HepG2 (cell line): ENCODE data around the gene RTEL1. TPM values are rescaled to one million over a fixed set of nuclear protein-coding genes. Genes with fewer than 3 reads are reported as not detected.

ENCODE experiments used
- BRD4 ChIP-seq: sonication (generic); formaldehyde crosslinking; IDR thresholded peaks from 2 replicates; pipeline ENCODE4 v1.4.0; 2020; ENCODE audit warnings: missing genetic modification reagents
- DBP ChIP-seq: sonication (generic); formaldehyde crosslinking; IDR thresholded peaks from 2 replicates; pipeline ENCODE4 v1.4.0; 2020; ENCODE audit warnings: missing genetic modification reagents; ENCODE audit errors: not compliant biosample characterization
- HNF4G ChIP-seq, 2 experiments: sonication (generic) in 1 of 2; formaldehyde crosslinking in 1 of 2; IDR thresholded peaks; 2 replicates each; pipeline versions ENCODE4 v1.4.0 to v1.6.1; 2011 to 2020; ENCODE audit warnings: borderline replicate concordance in 2 of 2, low read depth in 2 of 2, mild to moderate bottlenecking in 2 of 2, low read length in 1 of 2, missing genetic modification reagents in 1 of 2, moderate library complexity in 1 of 2
- IKZF1 ChIP-seq: fragments of 450-650 bp; IDR thresholded peaks from 2 replicates; pipeline ENCODE4 v1.7.1; 2016
- MEF2D ChIP-seq: sonication (generic); formaldehyde crosslinking; IDR thresholded peaks from 2 replicates; pipeline ENCODE4 v1.5.1; 2020; ENCODE audit warnings: mild to moderate bottlenecking, missing genetic modification reagents
- NR2F2 ChIP-seq: IDR thresholded peaks from 2 replicates; pipeline ENCODE4 v1.6.1; 2012; ENCODE audit warnings: low read depth, inconsistent platforms, borderline replicate concordance
- SKI ChIP-seq: fragments of 450-650 bp; IDR thresholded peaks from one replicate; pipeline ENCODE4 v1.6.1; 2018; ENCODE audit warnings: mild to moderate bottlenecking; ENCODE audit not compliant: partially characterized antibody
- SOX13 ChIP-seq, 3 experiments: fragments of 450-650 bp in 1 of 3; sonication (generic) in 1 of 3; formaldehyde crosslinking in 1 of 3; IDR thresholded peaks in 2 of 3; conservative IDR thresholded peaks in 1 of 3; 2 replicates each; pipeline versions ENCODE4 v1.5.0 to v1.6.1; 2016 to 2020; ENCODE audit warnings: antibody characterized with exemption in 1 of 3, mild to moderate bottlenecking in 1 of 3, missing compliant biosample characterization in 1 of 3, missing genetic modification reagents in 1 of 3, moderate library complexity in 1 of 3
- TCF7 ChIP-seq: sonication (generic); IDR thresholded peaks from 2 replicates; pipeline ENCODE4 v1.6.1; 2016; ENCODE audit warnings: antibody characterized with exemption, low read depth
- TP53 ChIP-seq: sonication (generic); formaldehyde crosslinking; conservative IDR thresholded peaks from 2 replicates; pipeline ENCODE4 v1.4.0; 2020; ENCODE audit warnings: missing genetic modification reagents
- ZBTB4 ChIP-seq: sonication (generic); formaldehyde crosslinking; IDR thresholded peaks from 2 replicates; pipeline ENCODE4 v1.4.0; 2020; ENCODE audit warnings: missing genetic modification reagents, mild to moderate bottlenecking, borderline replicate concordance
- ZNF224 ChIP-seq: sonication (generic); formaldehyde crosslinking; IDR thresholded peaks from 2 replicates; pipeline ENCODE4 v1.5.0; 2020; ENCODE audit warnings: mild to moderate bottlenecking, missing genetic modification reagents
- ZNF329 ChIP-seq: sonication (generic); formaldehyde crosslinking; IDR thresholded peaks from 2 replicates; pipeline ENCODE4 v1.9.0; 2021; ENCODE audit warnings: low read depth, mild to moderate bottlenecking, missing genetic modification reagents
- ZNF335 ChIP-seq: sonication (generic); formaldehyde crosslinking; IDR thresholded peaks from 2 replicates; pipeline ENCODE4 v1.4.0; 2020; ENCODE audit warnings: missing genetic modification reagents
- ZNF382 ChIP-seq: sonication (generic); formaldehyde crosslinking; IDR thresholded peaks from 2 replicates; pipeline ENCODE4 v1.5.0; 2020; ENCODE audit warnings: missing genetic modification reagents, mild to moderate bottlenecking, borderline replicate concordance
- ZNF580 ChIP-seq: IDR thresholded peaks from 2 replicates; pipeline ENCODE4 v1.6.1; 2016; ENCODE audit warnings: low read depth, borderline replicate concordance
- polyA plus RNA-seq, 8 experiments: library from polyadenylated mRNA; depleted of rRNA in 3 of 8; stranded (reverse) in 7 of 8; unstranded in 1 of 8; fragments of >200 nt; fragmentation: Illumina TruSeq in 4 of 8; extraction: Trizol in 4 of 8; gene quantifications; 2 replicates each; pipeline versions ENCODE4 v1.2.1 to v1.2.3, GENCODE V29; 2011 to 2016; ENCODE audit warnings: low read depth in 4 of 8, missing spikeins in 1 of 8, mixed read lengths in 1 of 8; ENCODE audit not compliant: insufficient read depth in 1 of 8
- total RNA-seq, 5 experiments: library from RNA; depleted of rRNA; stranded (reverse); fragments of >200 nt; fragmentation: Illumina TruSeq; extraction: Trizol; gene quantifications; 2 replicates each; pipeline ENCODE4 v1.2.3, GENCODE V29; 2016; ENCODE audit warnings: low read depth in 1 of 5
- TF ChIP-seq, protein P1 (sequence below): sonication (generic); formaldehyde crosslinking; IDR thresholded peaks from 2 replicates; pipeline ENCODE4 v1.5.0; 2020; ENCODE audit warnings: missing genetic modification reagents, mild to moderate bottlenecking, borderline replicate concordance
- TF ChIP-seq, protein P2 (sequence below): sonication (generic); formaldehyde crosslinking; IDR thresholded peaks from 2 replicates; pipeline ENCODE4 v1.8.1; 2023; ENCODE audit warnings: missing genetic modification reagents, mild to moderate bottlenecking, borderline replicate concordance
- TF ChIP-seq, protein P3 (sequence below): sonication (generic); formaldehyde crosslinking; IDR thresholded peaks from 2 replicates; pipeline ENCODE4 v1.4.0; 2020; ENCODE audit warnings: missing genetic modification reagents

The RTEL1 gene
- total and polyA plus RNA-seq, 2 of the 13 experiments (the other 11 are each of a cell fraction or from before 2014, with no cell fraction given), result 21.8 to 36.4 TPM

GRCh38 chr20:63737945-63738686 is 80.0 kb downstream of the RTEL1 start (continued):
- TF ChIP-seq ZNF580 (CRISPR knock-in tag) (peak; percentile 80; the same call in 1 of the 2 replicates), BRD4 (peak; percentile 98), NR2F2 (peak; percentile 88; the same call in 1 of the 2 replicates), DBP (peak; percentile 85), ZNF224 (CRISPR knock-in tag) (peak; percentile 80; the same call in 1 of the 2 replicates), SOX13 (IDR thresholded peaks at IDR 0.05) (peak; percentile 33; the same call in 1 of the 2 replicates), SOX13 (CRISPR knock-in tag; conservative IDR thresholded peaks at IDR 0.05 in 1 of 2, IDR thresholded peaks at IDR 0.05 in 1 of 2) (peak in 1 of 2 experiments; percentile 69; a peak in 2 of 4 replicates), ZNF329 (CRISPR knock-in tag) (0 out of 2 replicates have a peak, but pooled peaks have one; percentile 84), HNF4G (IDR thresholded peaks at IDR 0.05; ENCODE audit: borderline replicate concordance, low read depth, low read length) (peak; percentile 96), HNF4G (CRISPR knock-in tag; IDR thresholded peaks at IDR 0.05; ENCODE audit: borderline replicate concordance, low read depth) (peak; percentile 93), ZNF335 (peak; percentile 83), TP53 (CRISPR knock-in tag) (0 out of 2 replicates have a peak, but pooled peaks have one; percentile 63), SKI (peak; percentile 38), TCF7 (no peak), ZNF382 (CRISPR knock-in tag) (no peak), MEF2D (CRISPR knock-in tag) (peak; percentile 87), IKZF1 (no peak), ZBTB4 (peak; percentile 69)
- TF ChIP-seq, protein P1, sequence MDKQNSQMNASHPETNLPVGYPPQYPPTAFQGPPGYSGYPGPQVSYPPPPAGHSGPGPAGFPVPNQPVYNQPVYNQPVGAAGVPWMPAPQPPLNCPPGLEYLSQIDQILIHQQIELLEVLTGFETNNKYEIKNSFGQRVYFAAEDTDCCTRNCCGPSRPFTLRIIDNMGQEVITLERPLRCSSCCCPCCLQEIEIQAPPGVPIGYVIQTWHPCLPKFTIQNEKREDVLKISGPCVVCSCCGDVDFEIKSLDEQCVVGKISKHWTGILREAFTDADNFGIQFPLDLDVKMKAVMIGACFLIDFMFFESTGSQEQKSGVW, result 0 out of 2 replicates have a peak, but pooled peaks have one; percentile 70
- TF ChIP-seq, protein P2, sequence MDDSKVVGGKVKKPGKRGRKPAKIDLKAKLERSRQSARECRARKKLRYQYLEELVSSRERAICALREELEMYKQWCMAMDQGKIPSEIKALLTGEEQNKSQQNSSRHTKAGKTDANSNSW (CRISPR knock-in tag), result peak; percentile 84; the same call in 1 of the 2 replicates
- TF ChIP-seq, protein P3, sequence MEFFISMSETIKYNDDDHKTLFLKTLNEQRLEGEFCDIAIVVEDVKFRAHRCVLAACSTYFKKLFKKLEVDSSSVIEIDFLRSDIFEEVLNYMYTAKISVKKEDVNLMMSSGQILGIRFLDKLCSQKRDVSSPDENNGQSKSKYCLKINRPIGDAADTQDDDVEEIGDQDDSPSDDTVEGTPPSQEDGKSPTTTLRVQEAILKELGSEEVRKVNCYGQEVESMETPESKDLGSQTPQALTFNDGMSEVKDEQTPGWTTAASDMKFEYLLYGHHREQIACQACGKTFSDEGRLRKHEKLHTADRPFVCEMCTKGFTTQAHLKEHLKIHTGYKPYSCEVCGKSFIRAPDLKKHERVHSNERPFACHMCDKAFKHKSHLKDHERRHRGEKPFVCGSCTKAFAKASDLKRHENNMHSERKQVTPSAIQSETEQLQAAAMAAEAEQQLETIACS (CRISPR knock-in tag), result peak; percentile 49
